HG03342 (cell line): ENCODE results near the gene GABPB1.
"Not testable (repeated sequence)": the region's sequence is repeated elsewhere in the genome, so short reads cannot be mapped to it uniquely, and the experiment has no call there.

ENCODE experiments used
- ATAC-seq: cut with Tn5 transposase; IDR thresholded peaks from one replicate; pipeline ENCODE4 v1.9.1; 2021; ENCODE audit warnings: mild to moderate bottlenecking, moderate library complexity; ENCODE audit not compliant: unreplicated experiment

The GABPB1 gene

GRCh38 chr15:50354838-50355618, at the start of gene GABPB1:
TSS of gene GABPB1 (minus strand) at chr15:50355198. CDS start at chr15:50309798, 45,400 bp downstream.
- peak; percentile 41 for ATAC-seq

GRCh38 chr15:50391561-50391960, 36.6 kb upstream of the GABPB1 start:
- ATAC-seq = not testable (repeated sequence)

- peak; percentile 91 for ATAC-seq
Observed at GRCh38 chr15:50390554-50391264, 35.7 kb upstream of the GABPB1 start.

GRCh38 chr15:50382408-50382807, 27.4 kb upstream of the GABPB1 start:
- not testable (repeated sequence) for ATAC-seq

- ATAC-seq = no peak
Observed at GRCh38 chr15:50381438-50381837, 26.4 kb upstream of the GABPB1 start.

- ATAC-seq = no peak
Observed at GRCh38 chr15:50380089-50380488, 25.1 kb upstream of the GABPB1 start.

- not testable (repeated sequence) for ATAC-seq
Observed at GRCh38 chr15:50379413-50379812, 24.4 kb upstream of the GABPB1 start.

- ATAC-seq = no peak
Observed at GRCh38 chr15:50378776-50379175, 23.8 kb upstream of the GABPB1 start.

GRCh38 chr15:50377867-50378751, 23.1 kb upstream of the GABPB1 start:
- peak; percentile 97 for ATAC-seq

GRCh38 chr15:50369564-50369963, 14.6 kb upstream of the GABPB1 start:
- ATAC-seq = not testable (repeated sequence)

- no peak for ATAC-seq
Observed at GRCh38 chr15:50365971-50366370, 11.0 kb upstream of the GABPB1 start.

- ATAC-seq = no peak
Observed at GRCh38 chr15:50365570-50365969, 10.6 kb upstream of the GABPB1 start.

- no peak for ATAC-seq
Observed at GRCh38 chr15:50363612-50364011, 8.6 kb upstream of the GABPB1 start.

GRCh38 chr15:50361756-50362155, 6.8 kb upstream of the GABPB1 start:
- ATAC-seq = no peak

- no peak for ATAC-seq
Observed at GRCh38 chr15:50358845-50359244, 3.8 kb upstream of the GABPB1 start.

- ATAC-seq = no peak
Observed at GRCh38 chr15:50355980-50356379, 982 bp upstream of the GABPB1 start.

GRCh38 chr15:50355619-50355905, 564 bp upstream of the GABPB1 start:
- no peak for ATAC-seq

GRCh38 chr15:50353975-50354837, 792 bp downstream of the GABPB1 start:
- peak; percentile 31 for ATAC-seq

- ATAC-seq = no peak
Observed at GRCh38 chr15:50353251-50353974, 1.6 kb downstream of the GABPB1 start.

GRCh38 chr15:50350621-50351020, 4.4 kb downstream of the GABPB1 start:
- ATAC-seq = no peak
